Measurements from ENCODE around the gene UBE2D2.

UBE2D2 gene

GRCh38 chr5:139676951-139677735 lies 116.0 kb downstream of the UBE2D2 start:
- no peak for DNase-seq (ENCODE audit: low read depth in 1 of 2, low spot score in 1 of 2)

More at GRCh38 chr5:139676951-139677735, 116.0 kb downstream of the UBE2D2 start:
- no peak for TF ChIP-seq GABPA (IDR thresholded peaks at IDR 0.05; ENCODE audit: low read depth)
- no peak for TF ChIP-seq POLR2AphosphoS5 (IDR thresholded peaks at IDR 0.05; ENCODE audit: low read depth)
- no peak for TF ChIP-seq REST (IDR thresholded peaks at IDR 0.05; ENCODE audit: insufficient replicate concordance, low read depth)
- TF ChIP-seq CTCF (IDR thresholded peaks at IDR 0.05; ENCODE audit: insufficient read depth, low read length) = no peak
- TF ChIP-seq SPI1 (IDR thresholded peaks at IDR 0.05; ENCODE audit: borderline replicate concordance, low read depth) = no peak
- H3K4me3 ChIP-seq (replicated peaks; ENCODE audit: insufficient read depth, low read length) = no peak overlapping the region
- H3K27me3 ChIP-seq (ENCODE audit: insufficient read depth, poor library complexity, severe bottlenecking) = no peaks in the 10 kb centered on the region
- no peak overlapping the region for H3K27ac ChIP-seq (replicated peaks)

Measured in HL-60 (cell line).